GM13977 (cell line): ENCODE data around the gene LIME1.

Experiments
- DNase-seq: peaks from one replicate; pipeline ENCODE4 v3.0.0; 2012; ENCODE audit warnings: low spot score
- CTCF ChIP-seq: IDR thresholded peaks from 2 replicates; pipeline ENCODE4 v1.5.1; 2012; ENCODE audit warnings: mild to moderate bottlenecking, control low read depth; ENCODE audit not compliant: insufficient read depth; ENCODE audit errors: extremely low read depth, missing control alignments
- in situ Hi-C: fragments of 300-500 bp; cut with MboI; formaldehyde crosslinking; loops from one replicate; pipeline ENCODE4 v1.12.0; 2022; ENCODE audit warnings: low sequenced_read_pairs, low pct_unique_long_range_greater_than_20kb, mixed read lengths, inconsistent platforms; ENCODE audit not compliant: unreplicated experiment

The LIME1 gene

GRCh38 chr20:63697868-63698545 lies 38.5 kb upstream of the LIME1 start:
- in situ Hi-C loops = no loop called here
- no peak for DNase-seq

DNA sequence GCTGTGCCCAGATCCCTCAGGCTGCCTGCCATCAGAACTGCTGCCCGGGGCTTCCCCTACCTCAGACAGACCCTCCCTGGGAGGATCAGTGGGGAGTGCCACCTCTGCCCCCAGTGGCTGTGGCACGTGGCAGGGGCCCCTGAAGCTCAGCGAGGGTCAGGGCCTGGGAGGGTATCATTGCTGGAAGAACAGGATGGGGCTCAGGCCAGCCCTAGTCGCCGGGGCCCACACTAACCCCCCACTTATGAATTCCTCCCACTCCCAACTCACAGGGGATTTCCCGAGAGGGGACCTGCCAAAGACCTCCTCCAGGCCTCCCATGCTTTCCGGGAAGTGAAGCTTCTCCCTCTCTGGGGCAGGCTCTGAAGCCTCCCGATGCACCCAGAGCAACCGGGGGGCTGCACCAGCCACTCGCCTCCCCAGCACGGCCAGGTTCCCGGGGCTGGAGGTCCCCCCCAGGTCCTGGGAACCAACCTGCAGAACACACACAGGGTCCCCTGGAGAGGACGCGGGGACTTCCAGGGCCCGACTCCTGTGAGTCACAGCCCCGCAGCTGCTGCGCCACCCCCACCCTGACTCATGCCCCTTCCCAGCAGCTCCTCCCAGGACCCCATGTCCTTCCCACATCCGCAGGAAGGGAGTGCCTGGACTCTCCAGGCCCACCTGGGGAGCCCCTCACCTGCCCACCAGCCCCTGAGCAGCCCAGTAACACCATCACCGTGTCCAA lies 37.6 kb upstream of the LIME1 start:
- no peak for TF ChIP-seq CTCF
- in situ Hi-C loops = no loop called here
- peak; percentile 78 for DNase-seq

More at GRCh38 chr20:63697868-63698545, 38.5 kb upstream of the LIME1 start:
- TF ChIP-seq CTCF = no peak

DNA sequence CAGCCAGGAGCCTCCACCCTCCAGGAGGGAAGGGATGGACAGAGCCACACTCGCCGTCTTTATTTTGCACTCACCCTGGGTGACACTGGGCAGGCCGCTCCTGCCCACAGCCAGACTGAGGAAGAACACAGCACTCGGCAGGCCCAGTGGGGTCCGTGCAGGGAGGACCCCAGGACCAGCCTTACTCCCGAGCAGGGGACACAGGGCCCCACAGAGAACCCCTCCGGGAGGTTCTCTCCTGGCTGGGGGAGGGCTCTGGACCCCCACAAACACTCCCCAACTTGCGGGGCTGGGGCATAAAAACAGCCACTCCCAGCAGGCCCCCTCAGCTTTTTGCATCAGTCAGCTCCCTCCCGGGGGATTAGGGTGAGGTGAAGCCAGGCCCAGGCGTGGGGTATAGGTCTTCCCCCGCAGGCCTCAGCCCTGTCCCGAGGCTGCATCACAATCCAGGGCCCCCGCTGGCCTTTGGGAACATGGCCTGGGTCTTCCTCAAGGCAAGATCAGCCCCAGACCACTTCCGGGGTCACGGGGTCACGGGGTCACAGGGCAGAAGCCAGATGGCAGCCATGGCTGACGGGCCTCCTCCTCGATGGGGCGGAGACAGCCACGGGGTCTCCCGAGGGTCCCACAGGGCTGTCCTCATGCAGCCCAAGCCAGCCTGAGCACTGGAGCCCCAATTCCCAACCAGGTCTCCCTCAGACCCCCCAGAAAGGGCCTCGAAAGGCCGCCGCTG lies 36.8 kb upstream of the LIME1 start:
- in situ Hi-C loops = no loop called here
- DNase-seq = no peak
- TF ChIP-seq CTCF = no peak

- no peak for TF ChIP-seq CTCF
- in situ Hi-C loops = no loop called here
These were observed 36.0 kb upstream of the LIME1 start for GRCh38 chr20:63700199-63701050.

DNA sequence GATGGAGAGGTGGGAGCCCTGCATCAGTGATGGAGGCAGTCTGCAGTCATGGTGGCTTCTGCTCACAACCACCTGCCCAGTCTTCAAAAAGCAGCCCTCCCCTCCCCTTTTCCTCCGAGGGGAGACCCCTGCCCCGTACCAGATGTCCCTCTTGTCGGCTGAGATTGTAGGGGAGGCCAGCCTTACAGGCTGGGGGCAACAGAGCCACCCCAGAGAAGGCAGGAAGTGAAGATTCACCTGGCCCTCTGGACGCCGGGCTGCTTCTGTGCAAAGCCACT lies 35.5 kb upstream of the LIME1 start:
- no peak for TF ChIP-seq CTCF
- in situ Hi-C loops = no loop called here
- DNase-seq = peak; percentile 15

More at GRCh38 chr20:63700199-63701050, 36.0 kb upstream of the LIME1 start:
- DNase-seq = peak; percentile 16

- no peak for TF ChIP-seq CTCF
- in situ Hi-C loops = no loop called here
- peak; percentile 18 for DNase-seq
These were observed 35.0 kb upstream of the LIME1 start for GRCh38 chr20:63701329-63702035.
